NCI-H1694 (cell line): ENCODE measurements around the gene DBP.

Source experiments
- DNase-seq: peaks from one replicate; lab custom pipeline; 2025; lab: John Stamatoyannopoulos, UW

The DBP gene

GRCh38 chr19:48609571-48610108 lies 27.5 kb downstream of the DBP start:
- no peak for DNase-seq

GRCh38 chr19:48608798-48609263 lies 28.3 kb downstream of the DBP start:
- peak; percentile 62 for DNase-seq

- no peak for DNase-seq
Observed at GRCh38 chr19:48607359-48607755, 29.8 kb downstream of the DBP start.

- no peak for DNase-seq
Observed at GRCh38 chr19:48606463-48607358, 30.5 kb downstream of the DBP start, which contains the start of gene SPACA4. SPACA4 (plus strand) TSS chr19:48606742; CDS start chr19:48606979, 237 bp downstream.

- DNase-seq, result no peak
Observed at GRCh38 chr19:48603850-48604249, 33.3 kb downstream of the DBP start.

GRCh38 chr19:48603449-48603848 lies 33.7 kb downstream of the DBP start:
- DNase-seq, result no peak

- DNase-seq, result no peak
Observed at GRCh38 chr19:48603001-48603400, 34.2 kb downstream of the DBP start.

- no peak for DNase-seq
Observed at GRCh38 chr19:48600679-48601417, 36.3 kb downstream of the DBP start.

GRCh38 chr19:48598996-48599700 lies 38.0 kb downstream of the DBP start:
- no peak for DNase-seq

- DNase-seq, result no peak
Observed at GRCh38 chr19:48596679-48597465, 40.3 kb downstream of the DBP start.

GRCh38 chr19:48596237-48596636 lies 40.9 kb downstream of the DBP start:
- no peak for DNase-seq

GRCh38 chr19:48595833-48596232 lies 41.3 kb downstream of the DBP start:
- DNase-seq, result no peak

GRCh38 chr19:48595171-48595570 lies 42.0 kb downstream of the DBP start:
- DNase-seq, result no peak

- no peak for DNase-seq
Observed at GRCh38 chr19:48591021-48591420, 46.2 kb downstream of the DBP start.

- peak; percentile 83 for DNase-seq
Observed at GRCh38 chr19:48588670-48589401, 48.3 kb downstream of the DBP start.

- DNase-seq, result no peak
Observed at GRCh38 chr19:48587387-48587786, 49.8 kb downstream of the DBP start.

GRCh38 chr19:48582168-48582567 lies 55.0 kb downstream of the DBP start:
- DNase-seq, result no peak
